Measurements from ENCODE around the gene RBM33. TPM values are rescaled to one million over a fixed set of nuclear protein-coding genes. Genes with fewer than 3 reads are reported as not detected.

The RBM33 gene
- total and polyA plus RNA-seq, 10 of the 15 experiments (the other 5 are each of a cell fraction or from before 2014, with no cell fraction given), result 4.7 to 67.2 (median 24.3) TPM

DNA sequence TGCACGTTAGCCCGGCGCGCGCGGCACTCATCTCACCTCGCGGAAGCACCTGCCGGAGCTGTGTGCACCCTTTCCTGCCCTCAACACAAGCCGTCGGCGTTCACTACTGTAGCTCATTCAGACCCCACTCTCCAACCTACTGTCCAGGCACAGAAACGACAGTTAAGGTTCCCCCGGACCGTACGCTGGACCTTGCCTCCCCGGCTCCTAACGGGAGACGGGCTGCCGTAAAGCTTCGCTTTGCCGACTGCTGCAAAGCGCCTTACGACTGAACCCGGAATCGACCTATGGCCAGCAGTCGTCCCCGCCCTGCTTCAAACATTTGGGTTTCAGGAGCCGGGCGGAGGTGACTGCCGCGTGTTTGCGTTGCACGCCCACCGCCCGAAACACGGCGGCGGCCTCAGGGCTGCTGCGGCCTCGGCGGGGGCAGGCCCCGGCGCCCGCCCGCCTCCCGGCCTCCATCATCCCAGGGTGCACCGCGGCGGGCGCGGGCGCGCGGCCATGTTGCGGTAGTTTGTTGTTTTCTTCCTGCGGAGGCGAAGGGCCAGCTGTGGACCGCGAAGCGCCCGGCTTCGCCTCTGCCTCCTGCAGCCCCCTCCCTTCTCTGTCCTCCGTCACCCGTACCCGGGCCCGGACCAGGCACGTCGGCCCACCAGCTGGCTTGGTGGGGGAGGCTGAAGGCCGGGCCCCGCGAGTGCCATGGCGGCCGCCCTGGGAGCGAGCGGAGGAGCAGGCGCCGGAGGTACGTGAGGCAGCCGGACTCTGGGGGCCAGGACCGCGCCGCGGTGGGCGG, at the start of gene RBM33 (continued):
- TF ChIP-seq SP1 (IDR thresholded peaks at IDR 0.05; ENCODE audit: low read depth, low read length), result peak; percentile 11
- TF ChIP-seq TCF3 (IDR thresholded peaks at IDR 0.05; ENCODE audit: borderline replicate concordance, insufficient read depth, low read depth, low read length), result peak; percentile 72
- TF ChIP-seq YBX1 (IDR thresholded peaks at IDR 0.05), result no peak
- TF ChIP-seq EED (IDR thresholded peaks at IDR 0.05; ENCODE audit: low read depth), result 0 out of 2 replicates have a peak, but pooled peaks have one; percentile 18
- no peak for TF ChIP-seq ZNF622 (IDR thresholded peaks at IDR 0.05)
- TF ChIP-seq SIX5 (IDR thresholded peaks at IDR 0.05; ENCODE audit: low read depth, low read length, severe bottlenecking), result peak; percentile 17
- TF ChIP-seq KAT2A (conservative IDR thresholded peaks at IDR 0.05; ENCODE audit: control insufficient read depth, low read depth, low read length), result no peak
- TF ChIP-seq NBN (IDR thresholded peaks at IDR 0.05), result no peak
- TF ChIP-seq RBBP5 (conservative IDR thresholded peaks at IDR 0.05), result no peak
- no peak for TF ChIP-seq MEF2A (IDR thresholded peaks at IDR 0.05; ENCODE audit: insufficient read depth, low read depth, low read length)
- TF ChIP-seq ZNF217 (IDR thresholded peaks at IDR 0.05), result no peak; the same call in 1 of the 2 replicates
- TF ChIP-seq SUZ12 (IDR thresholded peaks at IDR 0.05; ENCODE audit: unreplicated experiment), result no peak
- TF ChIP-seq SIN3A (IDR thresholded peaks at IDR 0.05; ENCODE audit: low read depth, low read length), result peak; percentile 26; the same call in 1 of the 2 replicates
- TF ChIP-seq, protein P1, sequence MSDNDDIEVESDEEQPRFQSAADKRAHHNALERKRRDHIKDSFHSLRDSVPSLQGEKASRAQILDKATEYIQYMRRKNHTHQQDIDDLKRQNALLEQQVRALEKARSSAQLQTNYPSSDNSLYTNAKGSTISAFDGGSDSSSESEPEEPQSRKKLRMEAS (IDR thresholded peaks at IDR 0.05; ENCODE audit: low read depth, low read length), result no peak; the same call in 1 of the 2 replicates
- TF ChIP-seq NR2C1 (IDR thresholded peaks at IDR 0.05), result peak; percentile 68; the same call in 1 of the 2 replicates
- TF ChIP-seq, protein P2, sequence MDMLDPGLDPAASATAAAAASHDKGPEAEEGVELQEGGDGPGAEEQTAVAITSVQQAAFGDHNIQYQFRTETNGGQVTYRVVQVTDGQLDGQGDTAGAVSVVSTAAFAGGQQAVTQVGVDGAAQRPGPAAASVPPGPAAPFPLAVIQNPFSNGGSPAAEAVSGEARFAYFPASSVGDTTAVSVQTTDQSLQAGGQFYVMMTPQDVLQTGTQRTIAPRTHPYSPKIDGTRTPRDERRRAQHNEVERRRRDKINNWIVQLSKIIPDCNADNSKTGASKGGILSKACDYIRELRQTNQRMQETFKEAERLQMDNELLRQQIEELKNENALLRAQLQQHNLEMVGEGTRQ (IDR thresholded peaks at IDR 0.05; ENCODE audit: borderline replicate concordance, low read depth, low read length), result no peak
- TF ChIP-seq POLR2AphosphoS2 (IDR thresholded peaks at IDR 0.05; ENCODE audit: low read depth, low read length), result no peak
- TF ChIP-seq SPI1 (IDR thresholded peaks at IDR 0.05; ENCODE audit: borderline replicate concordance, insufficient read depth, low read depth, low read length), result no peak
- no peak for TF ChIP-seq E2F8 (IDR thresholded peaks at IDR 0.05; ENCODE audit: low read depth, partially characterized antibody)
- TF ChIP-seq ZSCAN29 (IDR thresholded peaks at IDR 0.05), result no peak
- no peak; the same call in 1 of the 2 replicates for TF ChIP-seq IRF4 (IDR thresholded peaks at IDR 0.05; ENCODE audit: low read depth, low read length)
- no peak for TF ChIP-seq FOXM1 (IDR thresholded peaks at IDR 0.05; ENCODE audit: low read depth, low read length)
- TF ChIP-seq TBL1XR1 (IDR thresholded peaks at IDR 0.05; ENCODE audit: low read depth, low read length), result no peak
- no peak for TF ChIP-seq CHD1 (IDR thresholded peaks at IDR 0.05; ENCODE audit: low read depth, low read length)
- no peak for TF ChIP-seq BMI1 (IDR thresholded peaks at IDR 0.05; ENCODE audit: borderline replicate concordance)
- peak; percentile 68 for TF ChIP-seq KLF5 (IDR thresholded peaks at IDR 0.05; ENCODE audit: partially characterized antibody)
- no peak for TF ChIP-seq GABPA (IDR thresholded peaks at IDR 0.05; ENCODE audit: low read depth)
- no peak for TF ChIP-seq E2F4 (IDR thresholded peaks at IDR 0.05; ENCODE audit: low read depth, low read length)
